Mesenteric fat pad (tissue), 1 donor: ENCODE data around the gene ANKRD40. TPM values are rescaled to one million over a fixed set of nuclear protein-coding genes. Genes with fewer than 3 reads are reported as not detected.
"Not testable (repeated sequence)": the region's sequence is repeated elsewhere in the genome, so short reads cannot be mapped to it uniquely, and the experiment has no call there.

Source experiments
- DNase-seq: peaks from one replicate; pipeline ENCODE4 v3.0.0-alpha.2; 2020; ENCODE audit warnings: low spot score
- total RNA-seq: library from RNA; stranded (reverse); fragmentation: NEBNext Ultra II Directional; extraction: Animal tissue kit (Norgen Biotek cat#: 25700); gene quantifications from one replicate; pipeline ENCODE4 v1.2.1, GENCODE V29; 2021
- donor health status: DM: yes; HTN: yes; CAD: no.

Gene ANKRD40
- total RNA-seq, 1 donor from 2014 or later, result 92.0 TPM

- DNase-seq, result no peak
Observed at GRCh38 chr17:50686494-50687199, 21.1 kb downstream of the ANKRD40 start.

- no peak for DNase-seq
Observed at GRCh38 chr17:50685691-50686493, 21.8 kb downstream of the ANKRD40 start.

DNA sequence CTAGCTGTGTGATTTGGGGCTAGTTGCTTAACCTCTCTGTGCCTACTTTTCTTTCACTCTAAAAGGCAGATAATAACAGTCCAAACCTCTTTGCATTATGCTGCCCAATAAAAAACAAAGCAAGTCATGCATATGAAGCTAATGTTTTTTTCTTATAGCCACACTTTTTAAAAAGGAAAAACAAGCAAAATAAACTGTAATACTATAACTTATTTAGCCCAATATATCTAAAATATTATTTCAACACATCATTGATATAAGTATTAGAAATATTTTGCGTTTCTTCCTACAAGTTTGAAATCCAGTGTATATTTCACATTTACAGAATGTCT is 22.4 kb downstream of the ANKRD40 start:
- DNase-seq, result no peak

GRCh38 chr17:50684612-50685333 is 22.9 kb downstream of the ANKRD40 start:
- DNase-seq, result no peak

DNA sequence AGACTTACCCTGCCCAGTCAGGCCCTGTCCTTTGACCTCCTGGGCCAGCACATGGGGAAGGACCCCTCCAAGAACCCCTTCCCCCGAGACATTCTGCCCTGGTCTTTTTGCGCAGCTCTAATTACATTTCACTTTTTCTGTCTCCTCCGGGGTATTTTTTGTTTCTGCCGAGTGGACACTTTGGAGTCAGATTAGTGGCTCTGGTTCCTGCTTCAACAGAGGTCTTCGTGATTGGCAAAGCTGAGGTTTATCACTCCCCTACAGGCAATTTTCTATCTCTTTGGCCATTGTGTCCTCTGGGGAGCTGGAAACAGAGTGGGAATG is 23.5 kb downstream of the ANKRD40 start:
- DNase-seq, result no peak

GRCh38 chr17:50683434-50684287 is 24.1 kb downstream of the ANKRD40 start:
- peak; percentile 89 for DNase-seq

DNA sequence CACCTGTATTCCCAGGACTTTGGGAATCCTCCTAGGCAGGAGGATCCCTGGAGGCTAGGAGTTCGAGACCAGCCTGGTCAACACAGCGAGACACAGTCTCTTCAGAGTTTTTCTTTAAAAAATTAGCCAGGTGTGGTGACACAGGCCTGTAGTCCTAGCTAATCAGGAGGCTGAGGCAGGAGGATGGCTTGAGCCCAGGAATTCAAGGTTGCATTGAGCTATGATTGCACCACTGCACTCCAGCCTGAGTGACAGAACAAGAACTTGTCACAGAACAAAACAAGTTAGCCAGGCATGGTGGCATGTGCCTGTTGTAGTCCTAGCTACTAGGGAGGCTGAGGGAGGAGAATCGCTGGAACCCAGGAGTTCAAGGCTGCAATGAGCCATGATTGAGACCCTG is 24.8 kb downstream of the ANKRD40 start:
- no peak for DNase-seq

DNA sequence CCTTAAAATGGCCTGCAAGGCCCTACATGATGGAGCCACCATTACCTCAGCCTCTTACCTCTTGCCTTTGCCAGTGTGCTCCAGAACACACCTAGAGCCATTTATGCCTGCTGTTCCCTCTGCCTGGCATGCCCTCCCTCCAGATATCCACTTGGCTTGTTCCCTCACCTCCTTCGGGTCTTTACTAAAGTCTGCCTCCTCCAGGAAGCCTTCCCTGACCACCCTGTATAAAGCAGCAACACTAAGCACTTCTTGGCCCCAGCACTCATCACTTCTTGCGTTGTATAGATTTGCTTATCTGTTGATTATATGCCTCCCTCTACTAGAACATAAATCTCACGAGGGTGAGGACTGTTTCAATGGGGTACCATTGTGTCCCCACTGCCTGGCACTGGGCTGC is 25.3 kb downstream of the ANKRD40 start:
- no peak for DNase-seq

DNA sequence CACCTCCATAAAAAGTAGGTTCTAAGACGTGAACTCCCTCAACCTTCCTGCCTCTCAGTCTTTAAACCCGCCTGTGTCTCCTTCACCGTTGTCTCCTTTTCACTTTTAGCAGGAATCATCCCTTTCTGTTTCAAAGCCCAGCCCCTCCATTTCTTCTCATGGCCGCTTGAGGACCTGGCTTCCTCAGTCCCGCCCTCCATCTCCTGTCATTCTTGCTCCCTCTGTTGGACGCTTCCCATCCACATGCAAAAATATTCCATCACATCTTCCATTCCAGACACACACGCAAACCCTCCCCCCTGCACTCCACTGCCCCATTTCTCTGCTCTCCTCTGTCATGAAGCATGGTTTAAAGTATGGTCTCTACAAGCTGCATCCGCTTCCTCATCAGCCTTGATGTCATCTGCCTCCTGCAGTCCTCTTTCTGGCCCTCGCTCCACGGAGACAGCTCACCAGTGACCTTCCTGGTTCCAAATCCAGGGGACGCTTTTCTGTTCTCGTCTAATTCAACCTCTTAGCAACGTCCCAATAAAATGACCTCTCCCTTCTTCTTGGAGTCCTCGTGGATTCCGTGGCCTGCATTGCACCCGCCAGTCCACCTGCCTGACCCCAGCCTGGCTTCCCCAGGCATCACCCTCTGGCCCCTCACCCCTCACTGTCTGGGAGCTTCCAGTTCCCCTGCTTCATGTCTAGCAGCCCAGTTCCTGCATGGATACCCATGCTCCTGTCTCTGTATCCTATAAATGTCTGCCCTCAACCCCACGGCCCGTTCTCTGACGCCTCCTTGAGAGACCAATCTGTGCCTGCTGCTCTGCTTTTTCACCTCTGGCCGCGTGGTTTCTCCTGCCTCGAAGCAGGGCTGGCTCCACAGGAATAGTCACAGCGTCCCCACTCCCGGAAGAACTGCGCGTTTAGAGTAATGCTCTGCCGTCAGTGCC is 26.2 kb downstream of the ANKRD40 start:
- no peak for DNase-seq

GRCh38 chr17:50680543-50681262 is 27.0 kb downstream of the ANKRD40 start:
- DNase-seq, result not testable (repeated sequence)

DNA sequence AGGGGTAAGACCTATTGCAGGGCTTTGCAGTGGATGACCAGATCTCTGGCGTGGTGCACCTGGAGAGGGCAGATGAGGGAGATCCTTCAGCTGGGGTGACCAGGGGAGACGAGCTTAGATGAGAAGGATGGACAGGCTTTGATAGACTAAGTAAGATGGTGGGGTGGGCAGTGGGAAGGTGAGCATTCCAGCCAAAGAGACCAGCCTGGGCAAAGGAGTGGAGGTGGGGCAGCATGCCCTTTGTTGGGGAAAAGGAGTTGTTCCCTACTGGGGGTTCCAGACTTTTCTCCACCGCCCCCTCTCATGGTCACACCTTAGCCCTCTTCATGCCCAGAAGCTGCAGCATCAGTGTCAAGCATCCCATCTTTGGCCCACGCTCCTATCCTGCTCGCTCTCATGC is 27.6 kb downstream of the ANKRD40 start:
- peak; percentile 80 for DNase-seq

DNA sequence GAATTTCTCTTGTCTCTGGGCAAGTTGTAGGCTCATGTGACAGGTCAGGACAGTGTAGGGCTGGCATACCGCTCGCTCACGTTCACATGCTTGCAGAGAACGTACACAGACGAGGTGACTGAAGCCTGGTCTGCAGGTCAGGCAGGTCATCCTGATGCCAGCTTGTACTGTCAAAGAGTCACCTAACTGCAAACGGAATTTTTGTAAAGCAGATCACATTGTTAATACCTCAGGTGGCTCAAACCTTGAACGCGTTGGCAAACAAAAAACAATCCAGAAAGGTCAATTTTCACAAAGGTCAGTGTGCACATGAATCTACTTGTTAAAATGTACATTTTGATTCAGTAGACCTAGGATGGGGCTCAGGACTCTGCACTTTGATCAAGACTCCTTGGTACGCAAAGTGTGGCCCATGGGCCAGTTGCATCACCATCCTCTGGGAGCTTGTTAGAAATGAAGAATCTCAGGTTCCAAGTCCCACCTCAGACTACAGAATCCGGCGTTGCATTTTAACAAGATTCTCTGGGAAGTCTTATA is 28.6 kb downstream of the ANKRD40 start:
- DNase-seq, result peak; percentile 68

- DNase-seq, result no peak
Observed at GRCh38 chr17:50677851-50678375, 29.8 kb downstream of the ANKRD40 start.

- no peak for DNase-seq
Observed at GRCh38 chr17:50676065-50676975, 31.4 kb downstream of the ANKRD40 start.

DNA sequence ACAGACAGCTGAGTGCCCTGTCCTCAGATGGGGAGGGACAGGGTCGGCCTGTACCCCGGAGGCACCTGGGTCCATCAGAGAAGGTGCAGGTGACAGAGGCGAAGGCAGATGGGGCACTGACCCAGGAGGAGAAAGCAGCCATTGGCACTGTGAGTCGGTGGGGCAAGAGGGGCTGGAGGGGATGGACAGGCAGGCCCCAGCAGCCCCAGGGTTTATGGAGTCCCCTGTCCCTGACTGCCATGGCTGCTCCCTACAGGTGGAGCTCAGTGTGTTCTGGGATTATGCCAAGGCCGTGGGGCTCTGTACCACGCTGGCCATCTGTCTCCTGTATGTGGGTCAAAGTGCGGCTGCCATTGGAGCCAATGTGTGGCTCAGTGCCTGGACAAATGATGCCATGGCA is 32.1 kb downstream of the ANKRD40 start:
- no peak for DNase-seq

DNA sequence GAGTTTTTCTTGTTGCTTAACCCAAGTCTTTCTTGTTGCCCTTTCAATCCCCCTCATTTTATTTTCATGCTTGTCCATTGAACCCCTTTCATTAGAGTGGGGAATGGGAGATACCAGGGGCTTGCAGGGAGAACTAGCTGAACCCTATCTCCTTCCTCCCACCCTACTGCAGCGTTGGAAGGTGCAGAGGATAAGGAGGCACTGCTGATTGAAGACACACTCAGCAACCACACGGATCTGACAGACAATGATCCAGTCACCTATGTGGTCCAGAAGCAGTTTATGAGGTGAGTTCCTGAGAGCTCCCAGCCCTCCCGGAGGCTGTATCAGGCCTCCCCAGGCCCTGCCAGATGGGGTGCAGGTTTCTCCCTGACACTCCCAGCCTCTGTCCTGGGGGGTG is 32.5 kb downstream of the ANKRD40 start:
- no peak for DNase-seq

DNA sequence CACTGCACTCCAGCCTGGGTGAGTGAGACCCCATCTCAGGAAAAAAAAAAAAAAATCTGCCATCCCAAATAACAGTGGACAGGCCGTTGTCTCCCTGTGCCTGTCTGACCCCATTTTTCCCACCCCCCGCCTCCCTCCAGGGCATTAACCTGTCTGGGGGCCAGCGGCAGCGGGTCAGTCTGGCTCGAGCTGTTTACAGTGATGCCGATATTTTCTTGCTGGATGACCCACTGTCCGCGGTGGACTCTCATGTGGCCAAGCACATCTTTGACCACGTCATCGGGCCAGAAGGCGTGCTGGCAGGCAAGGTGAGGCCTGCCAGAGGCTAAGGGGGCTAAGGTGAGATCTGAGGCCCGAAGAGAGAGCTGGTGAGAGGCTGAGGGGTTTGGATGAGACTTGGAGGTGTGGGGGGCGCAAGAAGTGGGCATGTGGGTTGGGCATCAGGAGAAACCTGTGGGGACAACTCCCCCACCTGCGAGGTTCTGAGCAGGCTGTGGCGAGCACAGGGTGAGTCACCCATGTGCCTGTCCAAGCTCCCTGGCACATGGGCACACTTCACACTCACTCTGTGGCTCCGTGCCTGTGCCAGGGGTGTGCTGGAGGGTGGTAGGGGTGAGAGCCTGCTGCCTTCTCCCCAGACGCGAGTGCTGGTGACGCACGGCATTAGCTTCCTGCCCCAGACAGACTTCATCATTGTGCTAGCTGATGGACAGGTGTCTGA is 34.7 kb downstream of the ANKRD40 start:
- no peak for DNase-seq
